Aorta (tissue), 5 donors: ENCODE measurements around the gene DIAPH1. TPM values are rescaled to one million over a fixed set of nuclear protein-coding genes. Genes with fewer than 3 reads are reported as not detected.

Experiments used
- ATAC-seq: fragments of 200-7000 bp; cut with Tn5 transposase; one replicate; pipeline ENCODE4 v1.9.1; 2022; ENCODE audit warnings: moderate library complexity; ENCODE audit not compliant: low FRiP score
- DNase-seq, 2 donors: peaks; one replicate each; pipeline ENCODE4 v3.0.0-alpha.2; 2020
- H3K27ac ChIP-seq, 2 donors: one replicate each; pipeline ENCODE4 v1.5.1; 2013; ENCODE audit warnings: low read length in 2 of 2, mild to moderate bottlenecking in 2 of 2, moderate library complexity in 2 of 2, control low read depth in 1 of 2, inconsistent platforms in 1 of 2, low read depth in 1 of 2
- H3K27me3 ChIP-seq, 2 donors: one replicate each; pipeline ENCODE4 v1.6.1; 2013; ENCODE audit warnings: control low read depth in 1 of 2, low read length in 1 of 2, mild to moderate bottlenecking in 1 of 2, moderate library complexity in 1 of 2; ENCODE audit not compliant: insufficient read depth in 2 of 2, control insufficient read depth in 1 of 2
- H3K36me3 ChIP-seq, 2 donors: one replicate each; pipeline ENCODE4 v1.6.1; 2013; ENCODE audit warnings: control low read depth in 1 of 2, low read length in 1 of 2, mild to moderate bottlenecking in 1 of 2; ENCODE audit not compliant: insufficient read depth in 2 of 2, control insufficient read depth in 1 of 2
- H3K4me1 ChIP-seq, 2 donors: one replicate each; pipeline ENCODE4 v1.6.1; 2013; ENCODE audit warnings: low read length in 2 of 2, control low read depth in 1 of 2, mild to moderate bottlenecking in 1 of 2, moderate library complexity in 1 of 2; ENCODE audit not compliant: insufficient read depth in 2 of 2, control insufficient read depth in 1 of 2
- H3K4me3 ChIP-seq, 2 donors: one replicate each; pipeline ENCODE4 v1.5.1; 2013; ENCODE audit warnings: low read length in 2 of 2, control low read depth in 1 of 2, mild to moderate bottlenecking in 1 of 2
- H3K9me3 ChIP-seq: one replicate; pipeline ENCODE4 v1.6.1; 2013; ENCODE audit warnings: mild to moderate bottlenecking, low read length; ENCODE audit not compliant: control insufficient read depth
- WGBS, 2 donors: extraction: QIAGEN DNeasy Blood & Tissue Kit; methylation state at CpG; one replicate each; pipeline ENCODE4 v1.1.7; 2013; 5-methylcytosine and 5-hydroxymethylcytosine counted together
- intact Hi-C, 2 donors: fragments of 100-400 bp; cut with DNase I; formaldehyde crosslinking; loops; one replicate each; pipeline versions ENCODE4 v1.14.2 to v1.15.0; 2022
- polyA plus RNA-seq, 2 donors: library from polyadenylated mRNA; stranded (reverse); fragments of 200-250 nt; gene quantifications; one replicate each; pipeline ENCODE4 v1.2.3, GENCODE V29; 2013
- total RNA-seq, 2 donors: library from RNA; stranded (reverse); fragmentation: NEBNext Ultra II Directional; extraction: Animal tissue kit (Norgen Biotek cat#: 25700); gene quantifications; one replicate each; pipeline ENCODE4 v1.2.1, GENCODE V29; 2021
- donor health status: healthy with polysubstance abuse.
- donor health status: Bipolar disorder and iron deficiency.
- donor health status: DM: no; HTN: no; CAD: no.
- donor health status: DM: no; HTN: no; CAD: no.
- donor health status: DM: yes; HTN: yes; CAD: no.

Gene DIAPH1
- total and polyA plus RNA-seq, 4 donors = 30.8 to 125 (median 68.8) TPM

DNA sequence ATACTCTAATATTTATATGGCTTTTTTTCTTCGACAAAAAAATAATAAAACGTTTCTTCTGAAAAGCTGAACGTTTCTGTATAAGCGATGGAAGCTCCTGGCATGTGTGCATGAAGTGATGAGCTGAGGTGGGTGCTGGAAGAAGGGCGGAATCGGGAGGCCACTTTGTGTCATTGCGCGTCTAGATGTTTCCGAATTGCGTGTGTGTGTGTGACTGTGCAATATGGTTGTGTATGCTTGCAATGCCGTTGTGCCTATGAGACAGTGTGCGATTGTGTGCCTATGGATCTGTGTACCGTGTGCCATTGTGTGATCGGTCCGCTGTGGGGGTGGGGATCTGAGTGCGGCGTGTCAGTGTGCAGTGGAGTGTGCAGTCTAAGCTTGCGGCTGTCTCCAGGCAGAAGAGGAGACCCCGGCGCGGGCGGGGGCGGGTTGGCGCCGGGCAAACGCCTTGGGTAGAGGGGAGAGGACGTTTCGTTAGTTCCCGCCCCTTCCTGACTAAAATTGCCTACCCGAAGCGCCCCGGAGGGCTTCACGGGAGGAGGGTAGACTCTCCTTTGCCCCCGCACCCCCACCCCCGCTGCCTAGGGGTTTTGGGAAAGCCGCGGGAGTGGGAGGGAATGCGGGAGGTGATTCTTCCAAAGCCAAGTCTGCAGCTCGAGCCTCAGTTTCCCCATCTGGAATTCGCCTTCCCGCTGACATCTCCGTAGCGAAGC, 105.7 kb downstream of the DIAPH1 start:
- H3K27ac ChIP-seq = peak overlapping the region; percentile 81 to 97
- intact Hi-C loops = loop anchor here (2.0 to 5.0 kb wide), 2 partner anchors 36 kb away; partner anchors contain the start of gene PCDHGC3 (in 1 of the 2)
- ATAC-seq = peak; percentile 37
- peaks cover 0 to 1% of the 10 kb centered on the region in 2 donors for H3K36me3 ChIP-seq
- peak overlapping the region; percentile 50 to 71 for H3K4me3 ChIP-seq
- H3K27me3 ChIP-seq = no peaks in the 10 kb centered on the region
- peaks cover 2 to 14% of the 10 kb centered on the region in 2 donors for H3K4me1 ChIP-seq
- no peaks in the 10 kb centered on the region for H3K9me3 ChIP-seq
- DNase-seq = peak; percentile 74 to 85
- 2% methylated on average over 42 to 43 of the region's 43 CpGs for WGBS, 2 donors

DNA sequence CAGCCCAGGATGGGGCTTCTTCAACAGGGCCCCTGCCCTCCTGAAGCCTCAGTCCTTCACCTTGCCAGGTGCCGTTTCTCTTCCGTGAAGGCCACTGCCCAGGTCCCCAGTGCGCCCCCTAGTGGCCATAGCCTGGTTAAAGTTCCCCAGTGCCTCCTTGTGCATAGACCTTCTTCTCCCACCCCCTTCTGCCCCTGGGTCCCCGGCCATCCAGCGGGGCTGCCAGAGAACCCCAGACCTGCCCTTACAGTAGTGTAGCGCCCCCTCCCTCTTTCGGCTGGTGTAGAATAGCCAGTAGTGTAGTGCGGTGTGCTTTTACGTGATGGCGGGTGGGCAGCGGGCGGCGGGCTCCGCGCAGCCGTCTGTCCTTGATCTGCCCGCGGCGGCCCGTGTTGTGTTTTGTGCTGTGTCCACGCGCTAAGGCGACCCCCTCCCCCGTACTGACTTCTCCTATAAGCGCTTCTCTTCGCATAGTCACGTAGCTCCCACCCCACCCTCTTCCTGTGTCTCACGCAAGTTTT, 106.3 kb downstream of the DIAPH1 start:
- intact Hi-C loops = loop anchor here (2.0 to 5.0 kb wide), 2 partner anchors 35 to 36 kb away; partner anchors contain the start of gene PCDHGC3 (in 1 of the 2)
- peak overlapping the region; percentile 19 to 43 for H3K27ac ChIP-seq
- ATAC-seq = peak; percentile 45
- WGBS, 2 donors = 3 to 5% methylated on average over 28 of the region's 28 CpGs
- peak overlapping the region; percentile 50 to 71 for H3K4me3 ChIP-seq
- peaks cover 0 to 1% of the 10 kb centered on the region in 2 donors for H3K36me3 ChIP-seq
- DNase-seq = peak; percentile 92 to 95
- H3K27me3 ChIP-seq = no peaks in the 10 kb centered on the region
- peaks cover 2 to 14% of the 10 kb centered on the region in 2 donors for H3K4me1 ChIP-seq
- no peaks in the 10 kb centered on the region for H3K9me3 ChIP-seq

DNA sequence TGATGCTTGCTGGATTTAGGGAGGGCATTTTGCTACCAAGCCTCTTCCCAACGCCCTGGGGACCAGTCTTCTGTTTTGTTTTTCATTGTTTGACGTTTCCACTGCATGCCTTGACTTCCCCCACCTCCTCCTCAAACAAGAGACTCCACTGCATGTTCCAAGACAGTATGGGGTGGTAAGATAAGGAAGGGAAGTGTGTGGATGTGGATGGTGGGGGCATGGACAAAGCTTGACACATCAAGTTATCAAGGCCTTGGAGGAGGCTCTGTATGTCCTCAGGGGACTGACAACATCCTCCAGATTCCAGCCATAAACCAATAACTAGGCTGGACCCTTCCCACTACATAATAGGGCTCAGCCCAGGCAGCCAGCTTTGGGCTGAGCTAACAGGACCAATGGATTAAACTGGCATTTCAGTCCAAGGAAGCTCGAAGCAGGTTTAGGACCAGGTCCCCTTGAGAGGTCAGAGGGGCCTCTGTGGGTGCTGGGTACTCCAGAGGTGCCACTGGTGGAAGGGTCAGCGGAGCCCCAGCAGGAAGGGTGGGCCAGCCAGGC, 107.0 kb downstream of the DIAPH1 start:
- Histone ChIP-seq H3K27me3 (no peaks in the 10 kb centered on the region), H3K36me3 (no peaks in the 10 kb centered on the region), H3K9me3 (no peaks in the 10 kb centered on the region), H3K27ac (peak overlapping the region in 1 of 2 donors; percentile 43), H3K4me1 (peaks cover 2 to 14% of the 10 kb centered on the region in 2 donors), H3K4me3 (no peak overlapping the region)
- intact Hi-C loops = loop anchor here (2.0 to 5.0 kb wide), 2 partner anchors 35 kb away; partner anchors contain the start of gene PCDHGC3 (in 1 of the 2)
- WGBS, 2 donors = 62 to 66% methylated on average over 4 of the region's 4 CpGs
- DNase-seq (no peak), ATAC-seq (no peak)

DNA sequence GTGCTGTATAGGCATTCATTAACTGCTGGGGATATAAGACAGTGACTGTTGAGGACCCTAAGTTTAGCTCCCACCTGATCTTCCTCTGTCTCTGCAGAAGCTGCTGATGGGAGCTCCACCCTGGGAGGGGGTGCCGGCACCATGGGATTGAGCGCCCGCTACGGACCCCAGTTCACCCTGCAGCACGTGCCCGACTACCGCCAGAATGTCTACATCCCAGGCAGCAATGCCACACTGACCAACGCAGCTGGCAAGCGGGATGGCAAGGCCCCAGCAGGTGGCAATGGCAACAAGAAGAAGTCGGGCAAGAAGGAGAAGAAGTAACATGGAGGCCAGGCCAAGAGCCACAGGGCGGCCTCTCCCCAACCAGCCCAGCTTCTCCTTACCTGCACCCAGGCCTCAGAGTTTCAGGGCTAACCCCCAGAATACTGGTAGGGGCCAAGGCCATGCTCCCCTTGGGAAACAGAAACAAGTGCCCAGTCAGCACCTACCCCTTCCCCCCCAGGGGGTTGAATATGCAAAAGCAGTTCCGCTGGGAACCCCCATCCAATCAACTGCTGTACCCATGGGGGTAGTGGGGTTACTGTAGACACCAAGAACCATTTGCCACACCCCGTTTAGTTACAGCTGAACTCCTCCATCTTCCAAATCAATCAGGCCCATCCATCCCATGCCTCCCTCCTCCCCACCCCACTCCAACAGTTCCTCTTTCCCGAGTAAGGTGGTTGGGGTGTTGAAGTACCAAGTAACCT, 107.8 kb downstream of the DIAPH1 start:
- Histone ChIP-seq H3K4me3 (no peak overlapping the region), H3K27me3 (no peaks in the 10 kb centered on the region), H3K9me3 (no peaks in the 10 kb centered on the region), H3K36me3 (no peaks in the 10 kb centered on the region), H3K4me1 (peaks cover 2 to 9% of the 10 kb centered on the region in 2 donors), H3K27ac (peak overlapping the region in 1 of 2 donors; percentile 30)
- no peak for DNase-seq
- ATAC-seq = no peak
- WGBS, 2 donors = 92% methylated on average over 14 of the region's 14 CpGs
- intact Hi-C loops = loop anchor here in 1 of 2 donors (5.0 kb wide), 1 partner anchor 34 kb away; the partner anchor contains the start of gene PCDHGC3

DNA sequence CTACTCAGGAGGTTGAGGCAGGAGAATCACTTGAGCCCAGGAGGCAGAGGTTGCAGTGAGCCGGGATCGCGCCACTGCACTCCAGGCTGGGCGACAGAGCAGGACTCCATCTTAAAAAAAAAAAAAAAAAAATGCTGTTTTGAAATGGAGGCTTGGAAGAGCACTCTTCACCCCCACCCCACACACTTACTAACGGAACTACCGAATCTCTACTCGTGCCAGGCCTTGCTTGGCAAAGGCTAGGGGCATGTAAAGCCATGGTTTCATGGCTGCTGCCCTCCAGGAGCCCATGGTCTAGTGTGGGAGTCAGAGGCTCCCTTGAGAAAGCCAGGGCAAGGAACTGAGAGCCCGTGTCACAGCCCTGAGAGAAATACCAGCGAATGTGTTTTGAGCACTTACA, 108.6 kb downstream of the DIAPH1 start:
- intact Hi-C loops = loop anchor here in 1 of 2 donors (5.0 kb wide), 1 partner anchor 33 kb away; the partner anchor contains the start of gene PCDHGC3
- Histone ChIP-seq H3K4me3 (no peak overlapping the region), H3K4me1 (peaks cover 1 to 2% of the 10 kb centered on the region in 2 donors), H3K36me3 (no peaks in the 10 kb centered on the region), H3K27ac (peak overlapping the region in 1 of 2 donors; percentile 74), H3K27me3 (no peaks in the 10 kb centered on the region), H3K9me3 (no peaks in the 10 kb centered on the region)
- ATAC-seq (no peak), DNase-seq (no peak)
- 70 to 80% methylated on average over 9 of the region's 9 CpGs for WGBS, 2 donors

DNA sequence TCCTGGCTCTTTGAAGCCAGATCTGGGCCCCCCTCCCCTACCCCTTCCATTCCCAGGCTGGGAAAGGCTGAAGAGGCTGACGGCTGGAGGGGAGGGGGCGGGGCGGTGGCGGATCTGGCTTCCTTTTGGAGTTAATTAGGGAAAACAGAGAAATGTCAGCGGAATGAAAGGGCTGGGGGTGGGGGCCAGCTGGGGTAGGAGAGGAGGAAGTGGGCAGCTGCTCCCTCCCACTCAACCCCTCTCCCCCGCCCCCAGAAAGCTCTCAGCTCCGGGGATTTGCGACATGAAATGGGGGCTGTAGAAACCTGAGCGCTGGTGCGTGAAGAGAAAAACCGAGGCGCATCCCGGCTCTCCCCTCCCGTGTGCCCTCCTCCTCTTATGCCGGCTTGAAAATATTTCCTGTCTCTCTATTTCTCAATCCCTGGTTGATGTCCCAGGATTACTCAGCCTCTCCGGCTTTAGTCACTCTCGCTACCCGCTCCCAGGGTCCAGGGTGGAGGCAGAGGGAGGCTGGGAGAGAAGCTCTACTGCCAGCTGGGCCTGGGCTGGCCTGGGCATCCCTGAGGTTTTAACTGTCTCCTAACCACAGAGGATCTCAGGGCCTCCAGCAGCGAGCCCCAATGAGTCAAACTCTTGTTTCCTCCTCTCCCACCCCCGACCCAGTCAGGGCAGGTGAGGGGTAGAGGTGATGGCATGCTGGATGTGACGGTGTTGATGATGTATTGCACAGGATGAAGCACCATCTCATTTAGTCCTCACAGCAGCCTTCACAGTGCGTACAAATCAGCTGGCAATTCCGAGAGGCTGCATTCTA, 109.8 kb downstream of the DIAPH1 start:
- H3K36me3 ChIP-seq = no peaks in the 10 kb centered on the region
- intact Hi-C loops = loop anchor here in 1 of 2 donors (2.0 kb wide), 1 partner anchor 50 kb away; no protein-coding TSS in a partner anchor
- H3K4me3 ChIP-seq = peak overlapping the region in 1 of 2 donors; percentile 15
- DNase-seq (peak; percentile 89 to 91), ATAC-seq (peak; percentile 71)
- H3K27me3 ChIP-seq = no peaks in the 10 kb centered on the region
- H3K4me1 ChIP-seq = no peaks in the 10 kb centered on the region
- no peaks in the 10 kb centered on the region for H3K9me3 ChIP-seq
- WGBS, 2 donors = 6 to 9% methylated on average over 23 of the region's 23 CpGs
- H3K27ac ChIP-seq = peak overlapping the region; percentile 74 to 96

DNA sequence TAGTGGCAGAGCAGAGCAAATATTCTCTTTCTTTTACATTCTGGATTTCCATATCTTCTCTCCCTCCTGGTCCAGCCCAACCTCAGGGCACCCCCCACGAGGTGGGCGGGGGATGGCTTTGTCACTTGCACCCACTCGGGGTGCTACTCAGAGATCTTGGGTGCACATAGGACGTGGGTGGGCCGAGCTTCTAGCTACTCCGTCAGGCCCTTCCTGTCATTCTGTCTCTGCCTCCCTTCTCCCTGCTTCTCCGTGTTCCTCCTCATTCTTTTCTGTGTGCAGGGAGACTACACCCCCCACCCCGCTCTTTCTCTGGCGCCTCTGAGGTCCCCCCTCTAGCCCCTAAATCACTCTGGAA, 110.4 kb downstream of the DIAPH1 start:
- H3K27ac ChIP-seq = peak overlapping the region; percentile 74 to 96

More for the DNA sequence above, 110.4 kb downstream of the DIAPH1 start:
- DNase-seq = peak in 1 of 2 donors; percentile 57
- Histone ChIP-seq H3K4me1 (no peaks in the 10 kb centered on the region), H3K36me3 (no peaks in the 10 kb centered on the region), H3K27me3 (no peaks in the 10 kb centered on the region), H3K4me3 (peak overlapping the region in 1 of 2 donors; percentile 15), H3K9me3 (no peaks in the 10 kb centered on the region)
- 3 to 9% methylated on average over 9 of the region's 9 CpGs for WGBS, 2 donors
- ATAC-seq = peak; percentile 20
- intact Hi-C loops = loop anchor here in 1 of 2 donors (2.0 kb wide), 1 partner anchor 50 kb away; no protein-coding TSS in a partner anchor
